ENCODE measurements around the gene CSTPP1. TPM values are rescaled to one million over a fixed set of nuclear protein-coding genes. Genes with fewer than 3 reads are reported as not detected.

The CSTPP1 gene
- total RNA-seq, 4 donors from 2014 or later = 4.3 to 8.1 (median 6.4) TPM

GRCh38 chr11:47161890-47162289, 225.3 kb downstream of the CSTPP1 start:
- Histone ChIP-seq H3K9me3 (no peaks in the 10 kb centered on the region), H3K27me3 (no peaks in the 10 kb centered on the region), H3K27ac (peak overlapping the region in 2 of 4 donors; percentile 1 to 18), H3K4me3 (no peak overlapping the region), H3K4me1 (peaks cover 4 to 13% of the 10 kb centered on the region in 2 donors), H3K36me3 (peaks cover 2 to 37% of the 10 kb centered on the region in 2 donors)
- in situ Hi-C loops (cut with MboI; ENCODE audit: low sequenced_read_pairs in 4 of 4) = no loop called here
- intact Hi-C loops (cut with DNase I; ENCODE audit: low total_unique reads) = loop anchor here (5.0 kb wide), 1 partner anchor 195 kb away; no protein-coding TSS in a partner anchor
- DNase-seq (no peak), ATAC-seq (no peak)
- TF ChIP-seq CTCF (IDR thresholded peaks at IDR 0.05 in 4 of 5, conservative IDR thresholded peaks at IDR 0.05 in 1 of 5) = no peak
- TF ChIP-seq POLR2A (IDR thresholded peaks at IDR 0.05) = no peak

GRCh38 chr11:47162426-47162825, 225.9 kb downstream of the CSTPP1 start:
- no peak for ATAC-seq
- H3K36me3 ChIP-seq = peaks cover 4 to 42% of the 10 kb centered on the region in 2 donors

GRCh38 chr11:47163193-47163592, 226.6 kb downstream of the CSTPP1 start:
- intact Hi-C loops (cut with DNase I; ENCODE audit: low total_unique reads) = loop anchor here (5.0 kb wide), 1 partner anchor 194 kb away; no protein-coding TSS in a partner anchor
- peaks cover 4 to 13% of the 10 kb centered on the region in 2 donors for H3K4me1 ChIP-seq
- in situ Hi-C loops (cut with MboI; ENCODE audit: low sequenced_read_pairs in 4 of 4) = no loop called here
- ATAC-seq (no peak), DNase-seq (no peak)
- H3K36me3 ChIP-seq = peaks cover 4 to 50% of the 10 kb centered on the region in 2 donors
- no peak overlapping the region for H3K27ac ChIP-seq
- TF ChIP-seq POLR2A (IDR thresholded peaks at IDR 0.05) (no peak), CTCF (IDR thresholded peaks at IDR 0.05 in 4 of 5, conservative IDR thresholded peaks at IDR 0.05 in 1 of 5) (no peak)
- no peak overlapping the region for H3K4me3 ChIP-seq
- H3K9me3 ChIP-seq = no peaks in the 10 kb centered on the region
- H3K27me3 ChIP-seq = no peaks in the 10 kb centered on the region

More at GRCh38 chr11:47162426-47162825, 225.9 kb downstream of the CSTPP1 start:
- DNase-seq = no peak
- peaks cover 4 to 13% of the 10 kb centered on the region in 2 donors for H3K4me1 ChIP-seq
- no peaks in the 10 kb centered on the region for H3K27me3 ChIP-seq
- no peaks in the 10 kb centered on the region for H3K9me3 ChIP-seq
- peak overlapping the region in 1 of 4 donors; percentile 18 for H3K27ac ChIP-seq
- H3K4me3 ChIP-seq = no peak overlapping the region
- in situ Hi-C loops (cut with MboI; ENCODE audit: low sequenced_read_pairs in 4 of 4) (no loop called here), intact Hi-C loops (cut with DNase I; ENCODE audit: low total_unique reads) (loop anchor here (5.0 kb wide), 1 partner anchor 195 kb away; no protein-coding TSS in a partner anchor)
- TF ChIP-seq POLR2A (IDR thresholded peaks at IDR 0.05) (no peak), CTCF (IDR thresholded peaks at IDR 0.05 in 4 of 5, conservative IDR thresholded peaks at IDR 0.05 in 1 of 5) (no peak)

- ATAC-seq = no peak
- peaks cover 4 to 57% of the 10 kb centered on the region in 2 donors for H3K36me3 ChIP-seq
Observed at GRCh38 chr11:47163898-47164297, 227.3 kb downstream of the CSTPP1 start.

More at GRCh38 chr11:47163898-47164297, 227.3 kb downstream of the CSTPP1 start:
- Histone ChIP-seq H3K4me3 (no peak overlapping the region), H3K27ac (no peak overlapping the region), H3K9me3 (no peaks in the 10 kb centered on the region), H3K27me3 (no peaks in the 10 kb centered on the region), H3K4me1 (peaks cover 4 to 13% of the 10 kb centered on the region in 2 donors)
- TF ChIP-seq POLR2A (IDR thresholded peaks at IDR 0.05) (no peak), CTCF (IDR thresholded peaks at IDR 0.05 in 4 of 5, conservative IDR thresholded peaks at IDR 0.05 in 1 of 5) (no peak)
- no peak for DNase-seq
- intact Hi-C loops (cut with DNase I; ENCODE audit: low total_unique reads) = loop anchor here (5.0 kb wide), 1 partner anchor 193 kb away; no protein-coding TSS in a partner anchor
- in situ Hi-C loops (cut with MboI; ENCODE audit: low sequenced_read_pairs in 4 of 4) = no loop called here

All from gastrocnemius medialis (tissue), 4 donors.